DOHH2 (cell line): Measurements from ENCODE around the gene MIA.

Source experiments
- H3F3A ChIP-seq: fragments of 200-600 bp; sonication (generic), shearing (Covaris generic); 2 replicates; pipeline ENCODE4 v1.6.0; 2016; ENCODE audit warnings: antibody characterized with exemption, mild to moderate bottlenecking; ENCODE audit not compliant: control insufficient read depth, insufficient read depth
- H3K27ac ChIP-seq: fragments of 200-600 bp; sonication (generic); 2 replicates; pipeline ENCODE4 v1.5.1; 2014; ENCODE audit warnings: low read depth, mild to moderate bottlenecking, low read length, moderate library complexity
- H3K27me3 ChIP-seq: fragments of 200-600 bp; sonication (generic); 2 replicates; pipeline ENCODE4 v1.6.1; 2014; ENCODE audit warnings: mild to moderate bottlenecking, low read length, mixed read lengths; ENCODE audit not compliant: control insufficient read depth
- H3K36me3 ChIP-seq: fragments of 200-600 bp; sonication (generic); 2 replicates; pipeline ENCODE4 v1.6.1; 2014; ENCODE audit warnings: mild to moderate bottlenecking, low read length, moderate library complexity, mixed read lengths; ENCODE audit not compliant: control insufficient read depth
- H3K4me1 ChIP-seq: fragments of 200-600 bp; sonication (generic); 2 replicates; pipeline ENCODE4 v1.6.1; 2014; ENCODE audit warnings: mild to moderate bottlenecking, low read length, mixed read lengths; ENCODE audit not compliant: control insufficient read depth
- H3K4me2 ChIP-seq: fragments of 200-600 bp; sonication (generic); 2 replicates; pipeline ENCODE4 v1.6.0; 2014; ENCODE audit warnings: mild to moderate bottlenecking, low read length, moderate library complexity
- H3K4me3 ChIP-seq: fragments of 200-600 bp; sonication (generic); 2 replicates; pipeline ENCODE4 v1.5.1; 2014; ENCODE audit warnings: mild to moderate bottlenecking, low read length, mixed read lengths
- H3K79me2 ChIP-seq: fragments of 200-600 bp; sonication (generic); 2 replicates; pipeline ENCODE4 v1.6.1; 2014; ENCODE audit warnings: mild to moderate bottlenecking, low read length, mixed read lengths; ENCODE audit not compliant: control insufficient read depth
- H3K9me2 ChIP-seq: fragments of 200-600 bp; sonication (generic); replicated peaks from 2 replicates; pipeline ENCODE4 v1.6.1; 2014; ENCODE audit warnings: mild to moderate bottlenecking, low read length, mixed read lengths; ENCODE audit not compliant: control insufficient read depth
- H3K9me3 ChIP-seq: fragments of 200-600 bp; sonication (generic); 2 replicates; pipeline ENCODE4 v1.6.1; 2014; ENCODE audit warnings: antibody characterized with exemption, low read length, mixed read lengths; ENCODE audit not compliant: control insufficient read depth, insufficient read depth
- H4K20me1 ChIP-seq: fragments of 200-600 bp; sonication (generic); 2 replicates; pipeline ENCODE4 v1.6.0; 2014; ENCODE audit warnings: low read depth, mild to moderate bottlenecking, antibody characterized with exemption, low read length, moderate library complexity; ENCODE audit not compliant: control insufficient read depth, insufficient read depth
- EZH2phosphoT487 ChIP-seq: fragments of 200-600 bp; sonication (generic); IDR thresholded peaks from 2 replicates; pipeline ENCODE4 v1.6.1; 2017; ENCODE audit warnings: borderline replicate concordance, mild to moderate bottlenecking, antibody characterized with exemption, low read length, moderate library complexity, mixed read lengths
- TF ChIP-seq, protein P1 (sequence below): fragments of 200-600 bp; sonication (generic); IDR thresholded peaks from one replicate; pipeline ENCODE4 v1.5.1; 2014; ENCODE audit warnings: antibody characterized with exemption, mild to moderate bottlenecking, low read depth, low read length; ENCODE audit not compliant: poor library complexity, severe bottlenecking

Gene MIA

DNA sequence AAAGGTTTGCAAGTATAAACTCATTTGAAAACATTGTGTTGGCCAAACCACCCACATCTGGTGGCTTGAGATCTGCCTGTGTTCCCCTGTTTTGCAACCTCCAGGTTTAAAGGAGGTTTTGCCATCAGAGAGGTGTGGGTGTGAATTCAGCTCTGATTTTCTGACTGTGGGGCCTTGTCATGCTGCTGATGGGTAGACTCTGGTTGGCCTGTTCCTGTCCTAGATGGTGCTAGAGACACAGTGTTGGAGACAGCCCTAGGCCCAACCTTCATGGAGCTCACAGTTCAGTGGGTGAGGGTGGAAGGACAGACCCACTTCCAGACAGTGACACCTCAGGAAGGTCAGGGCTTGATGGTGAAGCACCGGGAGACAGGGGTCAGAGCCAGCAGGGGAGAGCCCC, 10.2 kb downstream of the MIA start:
- H3K4me1 ChIP-seq, result peaks cover 20% of the 10 kb centered on the region
- H3K9me2 ChIP-seq, result no peaks in the 10 kb centered on the region
- TF ChIP-seq, protein P1, sequence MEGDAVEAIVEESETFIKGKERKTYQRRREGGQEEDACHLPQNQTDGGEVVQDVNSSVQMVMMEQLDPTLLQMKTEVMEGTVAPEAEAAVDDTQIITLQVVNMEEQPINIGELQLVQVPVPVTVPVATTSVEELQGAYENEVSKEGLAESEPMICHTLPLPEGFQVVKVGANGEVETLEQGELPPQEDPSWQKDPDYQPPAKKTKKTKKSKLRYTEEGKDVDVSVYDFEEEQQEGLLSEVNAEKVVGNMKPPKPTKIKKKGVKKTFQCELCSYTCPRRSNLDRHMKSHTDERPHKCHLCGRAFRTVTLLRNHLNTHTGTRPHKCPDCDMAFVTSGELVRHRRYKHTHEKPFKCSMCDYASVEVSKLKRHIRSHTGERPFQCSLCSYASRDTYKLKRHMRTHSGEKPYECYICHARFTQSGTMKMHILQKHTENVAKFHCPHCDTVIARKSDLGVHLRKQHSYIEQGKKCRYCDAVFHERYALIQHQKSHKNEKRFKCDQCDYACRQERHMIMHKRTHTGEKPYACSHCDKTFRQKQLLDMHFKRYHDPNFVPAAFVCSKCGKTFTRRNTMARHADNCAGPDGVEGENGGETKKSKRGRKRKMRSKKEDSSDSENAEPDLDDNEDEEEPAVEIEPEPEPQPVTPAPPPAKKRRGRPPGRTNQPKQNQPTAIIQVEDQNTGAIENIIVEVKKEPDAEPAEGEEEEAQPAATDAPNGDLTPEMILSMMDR, result no peak
- TF ChIP-seq EZH2phosphoT487, result no peak
- H3K4me2 ChIP-seq, result no peak overlapping the region
- H4K20me1 ChIP-seq, result no peaks in the 10 kb centered on the region
- H3K79me2 ChIP-seq, result no peaks in the 10 kb centered on the region
- 0 out of 2 replicates have a peak, but pooled peaks cover 2% of the 10 kb centered on the region for H3K36me3 ChIP-seq
- no peaks in the 10 kb centered on the region for H3K27me3 ChIP-seq
- no peak overlapping the region for H3K27ac ChIP-seq
- peaks cover 4% of the 10 kb centered on the region for H3F3A ChIP-seq
- H3K9me3 ChIP-seq, result no peaks in the 10 kb centered on the region
- no peak overlapping the region for H3K4me3 ChIP-seq

DNA sequence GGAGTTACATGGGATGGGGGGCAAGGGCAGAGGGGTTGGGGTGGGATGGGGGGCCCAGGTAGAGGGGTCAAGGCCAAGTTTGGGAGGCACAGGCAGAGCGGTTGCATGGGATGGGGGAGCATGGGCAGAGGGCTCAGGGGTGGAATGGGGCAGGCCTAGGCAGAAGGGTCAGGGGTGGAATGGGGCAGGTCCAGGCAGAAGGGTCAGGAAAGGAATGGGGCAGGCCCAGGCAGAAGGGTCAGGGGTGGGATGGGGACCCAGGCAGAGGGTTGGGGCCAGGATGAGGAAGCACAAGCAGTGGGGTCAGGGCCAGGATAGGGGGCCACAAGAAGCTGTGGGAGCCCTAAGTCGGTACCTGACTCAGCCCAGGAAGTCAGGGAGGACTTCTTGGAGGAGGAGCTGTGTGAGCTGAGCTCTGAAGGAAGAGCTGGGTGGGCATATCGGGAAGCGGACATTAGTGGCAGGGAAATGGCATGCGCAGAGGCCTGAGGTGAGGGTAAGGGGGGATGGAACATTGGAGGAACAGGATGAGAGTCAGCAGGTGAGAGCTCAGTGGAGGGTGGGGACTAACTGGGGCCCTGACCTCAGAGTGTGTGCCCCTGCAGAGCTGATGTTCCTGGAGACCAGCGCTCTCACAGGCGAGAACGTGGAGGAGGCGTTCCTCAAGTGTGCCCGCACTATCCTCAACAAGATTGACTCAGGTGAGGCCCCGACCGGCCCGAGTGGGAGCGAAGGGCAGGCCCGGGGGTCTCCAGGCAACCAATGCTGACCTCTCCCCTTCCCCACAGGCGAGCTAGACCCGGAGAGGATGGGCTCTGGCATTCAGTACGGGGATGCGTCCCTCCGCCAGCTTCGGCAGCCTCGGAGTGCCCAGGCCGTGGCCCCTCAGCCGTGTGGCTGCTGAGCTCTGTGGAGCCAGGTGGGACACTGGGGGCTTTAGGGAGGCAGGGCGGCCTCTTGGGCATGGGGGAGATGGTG, 11.0 kb downstream of the MIA start:
- peaks cover 4% of the 10 kb centered on the region for H3F3A ChIP-seq
- H3K36me3 ChIP-seq, result 0 out of 2 replicates have a peak, but pooled peaks cover 2% of the 10 kb centered on the region
- no peaks in the 10 kb centered on the region for H3K27me3 ChIP-seq
- H3K9me2 ChIP-seq, result no peaks in the 10 kb centered on the region
- TF ChIP-seq, protein P1, result no peak
- H3K4me3 ChIP-seq, result no peak overlapping the region
- no peak overlapping the region for H3K4me2 ChIP-seq
- H4K20me1 ChIP-seq, result no peaks in the 10 kb centered on the region
- H3K79me2 ChIP-seq, result no peaks in the 10 kb centered on the region
- H3K27ac ChIP-seq, result no peak overlapping the region
- H3K4me1 ChIP-seq, result peaks cover 23% of the 10 kb centered on the region
- H3K9me3 ChIP-seq, result no peaks in the 10 kb centered on the region

DNA sequence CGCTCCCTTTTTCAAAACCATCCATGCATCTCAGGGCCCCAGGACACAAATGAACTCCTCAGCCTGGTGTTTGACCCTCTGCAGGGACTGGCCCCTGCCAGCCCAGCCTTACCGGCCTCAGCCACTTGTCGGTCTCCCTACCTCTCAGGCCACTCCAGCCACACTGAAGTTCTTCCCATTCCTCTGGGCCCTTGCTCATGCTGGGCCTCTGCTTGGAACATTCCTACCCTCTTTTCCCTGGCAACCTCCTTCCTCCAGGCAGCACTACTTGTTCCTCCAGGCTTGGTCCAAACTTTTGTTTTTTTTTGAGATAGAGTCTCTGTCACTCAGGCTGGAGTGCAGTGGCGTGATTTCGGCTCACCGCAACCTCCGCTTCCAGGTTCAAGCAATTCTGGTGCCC, 16.0 kb downstream of the MIA start:
- Histone ChIP-seq H3K36me3 (peaks cover 11% of the 10 kb centered on the region; the same call in 1 of the 2 replicates), H3K9me2 (no peaks in the 10 kb centered on the region), H3K4me1 (peaks cover 42% of the 10 kb centered on the region), H3K4me2 (peak overlapping the region; percentile 72), H3K27me3 (no peaks in the 10 kb centered on the region), H4K20me1 (no peaks in the 10 kb centered on the region), H3K9me3 (no peaks in the 10 kb centered on the region), H3K79me2 (no peaks in the 10 kb centered on the region), H3F3A (peaks cover 12% of the 10 kb centered on the region), H3K27ac (no peak overlapping the region), H3K4me3 (no peak overlapping the region)
- TF ChIP-seq EZH2phosphoT487, result no peak
- TF ChIP-seq, protein P1, result no peak
